Nephron progenitor cell (in vitro differentiated cells): ENCODE data around the gene RGS6.

Experiments
- DNase-seq: peaks from one replicate; pipeline ENCODE4 v3.0.0; 2021
- H3K27ac Mint-ChIP-seq: 2 replicates; pipeline ENCODE4 v1.8.0; 2021; ENCODE audit warnings: mild to moderate bottlenecking, moderate library complexity, mixed read lengths
- H3K27me3 Mint-ChIP-seq: 2 replicates; pipeline ENCODE4 v1.8.0; 2021; ENCODE audit warnings: mild to moderate bottlenecking, low read depth, mixed read lengths; ENCODE audit not compliant: poor library complexity
- H3K36me3 Mint-ChIP-seq: 2 replicates; pipeline ENCODE4 v1.8.0; 2021; ENCODE audit warnings: low read depth, mixed read lengths
- H3K4me1 Mint-ChIP-seq: 2 replicates; pipeline ENCODE4 v1.8.0; 2021; ENCODE audit warnings: mixed read lengths
- H3K4me3 Mint-ChIP-seq: 2 replicates; pipeline ENCODE4 v1.8.0; 2021; ENCODE audit warnings: mild to moderate bottlenecking, moderate library complexity, mixed read lengths
- H3K9me3 Mint-ChIP-seq: 2 replicates; pipeline ENCODE4 v1.8.0; 2021; ENCODE audit warnings: mild to moderate bottlenecking, moderate library complexity, mixed read lengths
- CTCF ChIP-seq: fragments of 200-600 bp; sonication (generic); IDR thresholded peaks from 2 replicates; pipeline ENCODE4 v1.5.0; 2021; ENCODE audit warnings: antibody characterized with exemption

The RGS6 gene

GRCh38 chr14:72605096-72605920 lies 673.1 kb downstream of the RGS6 start:
- peaks cover 63% of the 10 kb centered on the region for H3K4me1 Mint-ChIP-seq
- no peak overlapping the region for H3K4me3 Mint-ChIP-seq
- no peaks in the 10 kb centered on the region for H3K36me3 Mint-ChIP-seq
- DNase-seq = no peak
- H3K27me3 Mint-ChIP-seq = peaks cover 10% of the 10 kb centered on the region
- no peak overlapping the region for H3K27ac Mint-ChIP-seq
- TF ChIP-seq CTCF = no peak
- no peaks in the 10 kb centered on the region for H3K9me3 Mint-ChIP-seq

GRCh38 chr14:72605921-72606220 lies 673.6 kb downstream of the RGS6 start:
- H3K4me3 Mint-ChIP-seq = no peak overlapping the region
- DNase-seq = no peak
- no peaks in the 10 kb centered on the region for H3K36me3 Mint-ChIP-seq
- peaks cover 10% of the 10 kb centered on the region for H3K27me3 Mint-ChIP-seq
- no peaks in the 10 kb centered on the region for H3K9me3 Mint-ChIP-seq
- peaks cover 59% of the 10 kb centered on the region for H3K4me1 Mint-ChIP-seq
- TF ChIP-seq CTCF = no peak
- H3K27ac Mint-ChIP-seq = no peak overlapping the region

GRCh38 chr14:72606879-72607278 lies 674.6 kb downstream of the RGS6 start:
- DNase-seq = no peak
- Mint-ChIP-seq H3K36me3 (no peaks in the 10 kb centered on the region), H3K4me1 (peaks cover 59% of the 10 kb centered on the region), H3K9me3 (no peaks in the 10 kb centered on the region), H3K27me3 (peaks cover 10% of the 10 kb centered on the region), H3K27ac (no peak overlapping the region), H3K4me3 (no peak overlapping the region)
- no peak for TF ChIP-seq CTCF

GRCh38 chr14:72607386-72608130 lies 675.3 kb downstream of the RGS6 start:
- Mint-ChIP-seq H3K27me3 (peaks cover 12% of the 10 kb centered on the region), H3K4me3 (peak overlapping the region; percentile 37), H3K27ac (peak overlapping the region; percentile 56), H3K4me1 (peaks cover 65% of the 10 kb centered on the region), H3K9me3 (no peaks in the 10 kb centered on the region), H3K36me3 (no peaks in the 10 kb centered on the region)
- TF ChIP-seq CTCF = no peak
- DNase-seq = peak; percentile 33

- DNase-seq = no peak
- Mint-ChIP-seq H3K27me3 (peaks cover 12% of the 10 kb centered on the region), H3K27ac (peak overlapping the region; percentile 22), H3K9me3 (no peaks in the 10 kb centered on the region), H3K4me1 (peaks cover 76% of the 10 kb centered on the region), H3K4me3 (peak overlapping the region; percentile 51), H3K36me3 (no peaks in the 10 kb centered on the region)
- TF ChIP-seq CTCF = no peak
Measured at GRCh38 chr14:72608391-72609204, 676.4 kb downstream of the RGS6 start.
